K562 (cell line): Measurements from ENCODE around the gene EXD2.

Source experiments
- ATF1 ChIP-seq, 2 experiments: fragments of 450-650 bp in 1 of 2; IDR thresholded peaks; 2 replicates each; pipeline ENCODE4 v1.6.1; 2016; ENCODE audit warnings: missing compliant biosample characterization in 1 of 2, missing genetic modification characterization in 1 of 2
- CBX3 ChIP-seq, 2 experiments: IDR thresholded peaks; 1 replicate in 1 of 2; 2 replicates in 1 of 2; pipeline ENCODE4 v1.6.1; 2012; ENCODE audit warnings: inconsistent platforms in 2 of 2, low read length in 2 of 2, borderline replicate concordance in 1 of 2, control low read depth in 1 of 2
- CBX5 ChIP-seq: IDR thresholded peaks from 2 replicates; pipeline ENCODE4 v1.6.1; 2014; ENCODE audit warnings: low read depth, borderline replicate concordance
- FOXJ3 ChIP-seq: sonication (generic); formaldehyde crosslinking; IDR thresholded peaks from 2 replicates; pipeline ENCODE4 v1.4.0; 2020; ENCODE audit warnings: mild to moderate bottlenecking, missing genetic modification reagents
- JUND ChIP-seq, 2 experiments: IDR thresholded peaks; 2 replicates in 1 of 2; 3 replicates in 1 of 2; pipeline ENCODE4 v1.6.1; 2011; ENCODE audit warnings: borderline replicate concordance in 2 of 2, low read depth in 2 of 2, low read length in 2 of 2, improper control_type of control experiment in 1 of 2, missing biosample characterization in 1 of 2, missing genetic modification characterization in 1 of 2, missing genetic modification reagents in 1 of 2
- NBN ChIP-seq: fragments of 450-650 bp; IDR thresholded peaks from 2 replicates; pipeline ENCODE4 v1.6.1; 2016; ENCODE audit warnings: low read depth, mild to moderate bottlenecking
- REST ChIP-seq, 2 experiments: fragments of 450-650 bp; formaldehyde crosslinking in 1 of 2; IDR thresholded peaks; 2 replicates each; pipeline versions ENCODE4 v1.4.0 to v1.6.1; 2014 to 2020; ENCODE audit warnings: mild to moderate bottlenecking in 2 of 2, borderline replicate concordance in 1 of 2, low read depth in 1 of 2
- TBP ChIP-seq: optimal IDR thresholded peaks from 2 replicates; pipeline ENCODE3; 2011; ENCODE audit warnings: low read depth, low read length, improper control_type of control experiment
- ZC3H4 ChIP-seq: sonication (generic); formaldehyde crosslinking; IDR thresholded peaks from 2 replicates; pipeline ENCODE4 v1.9.0; 2021; ENCODE audit warnings: missing genetic modification reagents, borderline replicate concordance
- ZNF41 ChIP-seq: fragments of 250-450 bp; sonication (Bioruptor Pico); conservative IDR thresholded peaks from 2 replicates; pipeline ENCODE4 v1.4.0; 2020; ENCODE audit warnings: mild to moderate bottlenecking
- ZNF511 ChIP-seq: sonication (generic); formaldehyde crosslinking; IDR thresholded peaks from 2 replicates; pipeline ENCODE4 v1.8.0; 2022; ENCODE audit warnings: mild to moderate bottlenecking, missing genetic modification reagents

GRCh38 chr14:69240527-69241173 is 49.4 kb downstream of the EXD2 start:
- TF ChIP-seq FOXJ3 (CRISPR knock-in tag) (no peak), ZNF41 (CRISPR knock-in tag) (no peak), ZNF511 (no peak), CBX5 (no peak), REST (IDR thresholded peaks at IDR 0.05; ENCODE audit: borderline replicate concordance) (no peak), REST (CRISPR knock-in tag; IDR thresholded peaks at IDR 0.05; ENCODE audit: low read depth) (no peak), NBN (no peak), ATF1 (CRISPR knock-in tag; IDR thresholded peaks at IDR 0.05) (no peak), ATF1 (tag; IDR thresholded peaks at IDR 0.05) (no peak), ZC3H4 (CRISPR knock-in tag) (no peak), CBX3 (IDR thresholded peaks at IDR 0.05; ENCODE audit: borderline replicate concordance in 1 of 2, low read length in 2 of 2) (no peak), TBP (no peak), JUND (IDR thresholded peaks at IDR 0.05; ENCODE audit: borderline replicate concordance, low read depth, low read length) (no peak), JUND (tag; IDR thresholded peaks at IDR 0.05; ENCODE audit: borderline replicate concordance, low read depth, low read length) (no peak)
